Rectal smooth muscle tissue (tissue), 1 donor: ENCODE data around the gene ULBP3.
"Not testable (repeated sequence)": the region's sequence is repeated elsewhere in the genome, so short reads cannot be mapped to it uniquely, and the experiment has no call there.

Experiments used
- H3K27ac ChIP-seq: one replicate; pipeline ENCODE4 v1.7.0; 2013; ENCODE audit warnings: low read depth, low read length, inconsistent platforms
- H3K27me3 ChIP-seq: one replicate; pipeline ENCODE4 v1.7.0; 2013; ENCODE audit warnings: low read length; ENCODE audit not compliant: control insufficient read depth, insufficient read depth
- H3K36me3 ChIP-seq: one replicate; pipeline ENCODE4 v1.7.0; 2013; ENCODE audit warnings: low read length; ENCODE audit not compliant: control insufficient read depth, insufficient read depth
- H3K4me1 ChIP-seq: one replicate; pipeline ENCODE4 v1.7.0; 2013; ENCODE audit warnings: low read length; ENCODE audit not compliant: control insufficient read depth, insufficient read depth
- H3K4me3 ChIP-seq: one replicate; pipeline ENCODE4 v1.7.0; 2013; ENCODE audit warnings: low read length
- H3K9ac ChIP-seq: one replicate; pipeline ENCODE4 v1.7.0; 2013; ENCODE audit warnings: low read length

Gene ULBP3

DNA sequence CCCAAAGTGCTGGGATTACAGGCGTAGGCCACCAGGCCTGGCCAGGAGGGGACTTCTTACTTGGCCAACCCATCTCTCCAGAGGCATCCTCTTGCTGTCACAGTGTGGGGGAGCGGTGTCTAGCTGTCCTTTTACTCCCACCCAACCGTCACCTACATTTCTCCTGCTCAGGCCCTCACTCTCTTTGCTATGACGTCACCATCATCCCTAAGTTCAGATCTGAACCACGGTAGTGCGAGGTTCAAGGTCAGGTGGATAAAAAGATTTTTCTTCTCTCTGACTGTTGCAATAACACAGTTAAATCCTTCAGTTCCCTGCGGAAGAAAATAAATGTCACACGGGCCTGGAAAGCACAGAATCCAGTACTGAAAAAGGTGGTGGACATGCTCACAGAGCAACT, 36.3 kb downstream of the ULBP3 start:
- no peak overlapping the region for H3K4me3 ChIP-seq
- H3K4me1 ChIP-seq, result no peaks in the 10 kb centered on the region
- peaks cover 8% of the 10 kb centered on the region for H3K27me3 ChIP-seq
- H3K27ac ChIP-seq, result no peak overlapping the region
- no peaks in the 10 kb centered on the region for H3K36me3 ChIP-seq
- H3K9ac ChIP-seq, result no peak overlapping the region

DNA sequence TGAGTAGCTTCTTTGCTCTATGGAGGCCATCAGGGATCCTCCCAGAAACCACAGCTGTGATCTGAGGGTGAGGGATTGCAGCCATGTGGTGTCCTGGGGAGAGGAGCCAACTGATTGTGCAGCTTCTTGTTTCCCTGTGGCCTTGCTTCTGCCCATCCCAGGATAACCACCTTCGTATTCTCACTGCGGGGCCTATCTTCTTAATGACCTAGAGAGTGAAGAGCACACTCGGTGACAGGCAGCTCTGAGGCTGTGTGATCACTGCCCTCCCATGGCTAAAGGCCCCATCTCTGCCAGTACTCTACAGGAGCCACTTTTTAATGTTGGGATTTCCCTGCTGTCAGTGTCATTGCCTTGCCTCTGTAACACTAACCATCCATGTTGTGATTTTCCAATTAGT, 38.3 kb downstream of the ULBP3 start:
- no peak overlapping the region for H3K9ac ChIP-seq
- H3K27me3 ChIP-seq, result peaks cover 5% of the 10 kb centered on the region
- no peak overlapping the region for H3K27ac ChIP-seq
- no peak overlapping the region for H3K4me3 ChIP-seq
- H3K36me3 ChIP-seq, result no peaks in the 10 kb centered on the region
- no peaks in the 10 kb centered on the region for H3K4me1 ChIP-seq

DNA sequence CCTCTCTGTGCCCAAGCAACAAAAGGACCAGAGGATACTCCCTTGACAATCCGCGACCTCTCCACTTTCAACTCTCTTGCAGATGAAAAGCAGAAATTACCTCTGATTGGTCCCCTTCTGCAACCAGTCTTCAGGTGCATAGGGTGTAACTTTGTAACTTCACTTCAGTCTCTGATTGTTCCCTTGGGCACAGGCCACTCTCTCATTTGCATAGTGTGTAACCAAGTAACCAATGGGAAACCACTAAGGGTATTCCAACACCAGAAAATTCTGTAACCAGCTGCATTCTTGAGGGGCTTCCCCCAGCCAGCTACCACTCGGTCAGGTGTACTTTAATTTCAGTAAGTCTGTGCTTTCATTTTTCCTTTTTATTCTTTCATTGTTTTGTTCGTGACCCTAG, 39.2 kb downstream of the ULBP3 start:
- Histone ChIP-seq H3K4me1 (peaks cover 2% of the 10 kb centered on the region), H3K27me3 (peaks cover 8% of the 10 kb centered on the region), H3K9ac (no peak overlapping the region), H3K36me3 (no peaks in the 10 kb centered on the region), H3K4me3 (no peak overlapping the region), H3K27ac (no peak overlapping the region)

DNA sequence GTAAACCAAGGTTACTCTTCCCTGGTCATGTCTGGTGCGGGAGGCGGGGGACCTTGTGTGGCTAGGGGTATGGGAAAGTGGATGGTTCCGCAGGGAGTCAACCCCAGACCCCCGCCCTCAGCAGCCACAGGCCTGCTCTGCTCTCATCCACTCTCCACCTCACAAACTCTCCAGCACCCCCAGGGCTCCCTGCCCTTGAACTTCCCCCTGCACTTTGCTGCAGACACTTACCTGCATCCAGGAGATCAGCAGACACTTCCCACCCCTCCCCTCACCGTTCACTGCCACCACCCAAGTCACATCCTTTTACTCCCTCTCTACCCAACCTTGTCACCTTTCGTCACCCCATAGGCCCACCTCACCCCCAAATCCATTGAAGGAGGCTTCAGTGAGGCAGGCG, 39.6 kb downstream of the ULBP3 start:
- H3K4me3 ChIP-seq, result no peak overlapping the region
- no peak overlapping the region for H3K27ac ChIP-seq
- H3K4me1 ChIP-seq, result peaks cover 2% of the 10 kb centered on the region
- no peaks in the 10 kb centered on the region for H3K36me3 ChIP-seq
- no peak overlapping the region for H3K9ac ChIP-seq
- peaks cover 11% of the 10 kb centered on the region for H3K27me3 ChIP-seq

DNA sequence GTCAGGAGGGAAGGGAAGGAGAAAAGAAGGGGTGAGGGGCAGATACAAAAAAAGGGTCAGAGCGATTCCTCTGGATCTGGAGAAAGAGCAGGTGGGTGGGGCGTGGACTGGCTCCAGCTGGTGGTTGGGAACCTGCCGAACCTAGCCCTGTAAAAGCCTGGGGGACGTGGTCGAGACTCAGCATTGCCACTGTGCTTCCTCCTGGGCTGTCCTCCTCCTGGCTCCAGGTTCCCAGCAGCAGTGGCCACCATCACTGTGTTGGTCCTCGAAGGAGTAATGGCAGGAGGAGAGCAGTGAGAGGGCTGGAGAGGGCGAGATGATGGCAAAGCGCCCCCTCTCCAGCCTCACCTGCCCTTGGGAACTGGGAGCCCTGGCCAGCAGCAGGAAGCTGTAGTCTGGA, 40.1 kb downstream of the ULBP3 start:
- Histone ChIP-seq H3K4me3 (no peak overlapping the region), H3K9ac (no peak overlapping the region), H3K4me1 (peaks cover 2% of the 10 kb centered on the region), H3K27me3 (peaks cover 15% of the 10 kb centered on the region), H3K36me3 (no peaks in the 10 kb centered on the region), H3K27ac (no peak overlapping the region)

DNA sequence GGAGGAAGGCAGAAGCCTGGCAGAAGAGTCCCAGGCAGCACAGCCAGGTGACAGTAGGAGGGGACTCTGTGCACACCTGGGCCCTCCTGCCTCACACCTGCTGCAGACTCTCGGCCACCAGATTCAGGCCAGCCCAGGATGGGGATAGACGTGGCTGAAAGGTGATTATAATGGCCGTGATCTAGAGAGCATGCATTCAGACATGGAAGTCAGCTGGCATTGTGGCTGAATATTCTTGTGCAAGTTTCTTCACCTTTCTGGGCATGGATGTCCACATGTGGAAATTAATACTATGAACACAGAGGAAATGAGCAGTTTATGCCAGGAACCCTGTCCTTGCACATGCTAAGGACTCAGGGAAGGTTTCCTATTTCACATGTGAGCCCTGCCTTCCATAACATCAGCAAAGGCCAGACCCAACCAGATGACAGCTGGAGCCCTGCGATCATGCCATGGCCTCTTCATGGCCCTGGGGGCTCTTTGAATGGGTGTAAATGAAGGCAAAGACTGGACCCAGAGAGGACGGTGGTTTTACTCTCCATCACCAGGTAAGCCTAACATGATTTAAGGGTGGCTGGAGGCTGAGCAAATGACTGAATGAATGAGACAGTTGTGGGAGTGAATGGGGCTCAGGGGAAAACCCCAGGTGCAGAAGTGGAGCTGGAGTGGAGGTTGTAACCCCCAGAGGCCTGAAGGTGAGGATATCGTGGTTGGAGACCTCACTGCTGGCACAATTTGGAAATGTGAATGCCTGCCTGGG, 40.9 kb downstream of the ULBP3 start:
- no peak overlapping the region for H3K9ac ChIP-seq
- peaks cover 15% of the 10 kb centered on the region for H3K27me3 ChIP-seq
- H3K27ac ChIP-seq, result no peak overlapping the region
- H3K36me3 ChIP-seq, result no peaks in the 10 kb centered on the region
- H3K4me3 ChIP-seq, result no peak overlapping the region
- peaks cover 2% of the 10 kb centered on the region for H3K4me1 ChIP-seq

DNA sequence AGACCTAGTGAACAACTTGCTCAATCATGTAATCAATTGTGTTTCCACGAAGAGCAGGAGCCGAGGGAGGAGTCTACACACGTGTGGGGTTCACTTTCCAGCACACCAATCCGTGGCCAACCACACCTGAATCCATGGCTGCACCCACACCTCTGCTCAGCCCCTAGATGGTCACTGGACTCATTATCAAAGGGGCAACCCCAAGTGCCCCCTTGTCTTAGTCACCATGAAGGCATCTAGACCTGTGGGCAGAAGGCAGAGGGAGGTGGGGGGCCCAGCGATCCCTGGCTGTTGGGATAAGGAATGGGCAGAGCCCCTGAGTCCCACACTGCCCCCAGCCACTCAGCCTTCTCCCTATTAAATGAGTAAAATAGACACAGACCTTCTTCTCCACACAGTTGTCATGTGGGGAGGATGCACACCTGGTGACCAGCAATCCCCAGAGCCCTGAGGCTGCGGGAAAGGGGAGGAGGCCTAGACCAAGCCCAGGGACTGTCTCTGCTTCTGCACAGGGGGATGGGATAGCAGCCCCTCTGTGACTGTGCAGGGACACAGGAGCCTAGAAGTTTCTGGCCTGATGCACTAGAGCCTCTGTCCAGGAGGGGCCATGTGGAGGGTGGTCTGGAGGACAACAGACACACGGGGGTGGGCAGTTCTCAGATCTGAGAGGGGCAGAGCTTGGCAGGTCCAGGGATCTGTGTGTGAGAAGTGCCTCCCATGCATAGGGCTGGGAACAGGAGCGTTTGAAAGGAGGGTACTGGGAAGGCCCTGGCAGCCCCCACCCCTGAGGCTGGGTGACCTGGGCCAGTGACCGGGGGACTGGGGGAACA, 41.7 kb downstream of the ULBP3 start:
- Histone ChIP-seq H3K36me3 (no peaks in the 10 kb centered on the region), H3K4me1 (peaks cover 2% of the 10 kb centered on the region), H3K9ac (no peak overlapping the region), H3K27me3 (peaks cover 15% of the 10 kb centered on the region), H3K27ac (no peak overlapping the region), H3K4me3 (no peak overlapping the region)

DNA sequence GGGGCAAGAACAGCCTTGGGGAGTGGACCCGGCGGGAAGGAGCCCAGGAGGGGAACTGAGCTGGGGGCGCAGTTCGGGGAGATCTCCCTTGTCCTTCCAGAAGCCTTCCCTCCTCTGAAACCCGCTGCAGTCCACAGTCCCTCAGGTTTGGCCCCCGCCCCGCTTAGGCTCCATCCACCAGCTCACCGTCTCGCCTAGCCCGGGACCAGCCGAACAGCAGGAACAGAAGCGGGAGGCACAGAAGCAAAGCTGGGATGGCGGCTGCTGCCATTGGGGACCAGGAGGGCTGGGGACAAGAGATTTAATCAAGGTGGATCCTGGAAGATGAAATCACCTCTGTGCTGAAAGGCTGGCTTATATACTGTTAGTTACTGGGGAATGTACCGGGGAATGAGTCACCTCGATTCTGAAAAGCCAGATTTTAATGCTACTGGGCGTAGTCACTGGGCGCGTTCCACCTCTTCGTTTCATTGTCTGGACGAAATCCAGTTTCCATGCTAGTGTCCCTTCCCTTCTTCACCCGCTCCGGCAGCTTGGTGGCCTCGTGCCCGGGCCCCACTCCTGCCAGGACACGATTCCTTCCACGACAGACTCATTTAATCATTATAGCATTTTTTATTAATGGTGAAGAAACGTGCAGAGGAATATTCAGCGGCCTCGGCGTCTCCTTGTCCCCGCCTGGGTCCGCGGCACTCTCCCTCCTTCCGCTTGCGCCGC, 43.6 kb downstream of the ULBP3 start, which contains the start of gene RAET1L:
Gene RAET1L (minus strand): TSS at position 332 of the 717 bp plus-strand sequence. CDS start 61 bp downstream, at position 271.
- H3K27me3 ChIP-seq, result peaks cover 15% of the 10 kb centered on the region
- H3K9ac ChIP-seq, result no peak within 1 kb of the TSS
- no peaks in the 10 kb centered on the region for H3K36me3 ChIP-seq
- H3K4me3 ChIP-seq, result peak within 1 kb of the TSS; percentile 3
- H3K27ac ChIP-seq, result no peak within 1 kb of the TSS
- peaks cover 2% of the 10 kb centered on the region for H3K4me1 ChIP-seq

DNA sequence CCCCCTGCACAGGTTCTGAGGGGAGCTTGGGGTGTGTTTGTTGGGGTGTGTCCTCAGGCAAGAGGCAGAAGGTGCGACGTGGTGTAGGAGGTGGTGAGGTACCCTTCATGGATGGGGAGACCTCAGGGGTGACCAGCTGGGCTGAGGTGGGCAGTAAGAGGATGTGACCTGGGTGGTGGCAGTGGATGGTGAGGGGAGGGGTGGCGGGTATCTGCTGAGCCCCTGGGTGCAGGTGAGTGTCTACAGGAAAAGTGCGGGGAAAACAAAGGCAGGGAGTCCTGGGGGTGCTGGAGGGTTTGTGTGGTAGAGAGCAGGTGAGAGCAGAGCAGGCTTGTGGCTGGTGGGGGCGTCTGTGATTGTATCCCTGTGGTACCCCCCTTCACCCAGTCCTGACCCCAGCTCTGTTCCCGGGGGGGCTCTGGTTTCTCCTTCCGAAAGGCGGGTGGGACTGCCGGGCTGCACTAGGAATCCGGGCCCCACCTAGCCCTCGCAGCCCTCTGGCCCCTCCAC, 44.2 kb downstream of the ULBP3 start:
- no peak overlapping the region for H3K27ac ChIP-seq
- H3K36me3 ChIP-seq, result no peaks in the 10 kb centered on the region
- H3K27me3 ChIP-seq, result peaks cover 15% of the 10 kb centered on the region
- H3K9ac ChIP-seq, result no peak overlapping the region
- no peak overlapping the region for H3K4me3 ChIP-seq
- peaks cover 2% of the 10 kb centered on the region for H3K4me1 ChIP-seq

DNA sequence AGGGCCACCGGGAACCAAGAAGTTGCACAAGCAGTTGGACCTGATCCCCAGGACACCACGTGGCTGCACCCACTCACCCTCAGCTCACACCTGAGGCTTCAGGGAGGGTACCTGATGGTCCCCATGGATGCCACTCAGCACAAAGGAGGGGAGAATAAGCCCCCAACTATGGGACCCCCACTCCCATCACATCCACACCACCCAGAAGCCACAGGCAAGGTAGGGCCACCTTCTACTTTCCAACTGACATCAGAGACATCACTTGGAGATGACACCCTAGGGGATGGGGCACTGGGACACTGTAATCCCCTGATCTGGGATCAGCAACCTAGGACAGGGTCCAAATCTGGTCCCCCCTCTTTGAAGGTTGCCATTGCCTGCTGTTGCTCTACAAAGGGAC, 44.9 kb downstream of the ULBP3 start:
- H3K9ac ChIP-seq, H3K4me3 ChIP-seq, H3K4me1 ChIP-seq, H3K36me3 ChIP-seq, H3K27ac ChIP-seq: not testable (repeated sequence)
- peaks cover 16% of the 10 kb centered on the region for H3K27me3 ChIP-seq

DNA sequence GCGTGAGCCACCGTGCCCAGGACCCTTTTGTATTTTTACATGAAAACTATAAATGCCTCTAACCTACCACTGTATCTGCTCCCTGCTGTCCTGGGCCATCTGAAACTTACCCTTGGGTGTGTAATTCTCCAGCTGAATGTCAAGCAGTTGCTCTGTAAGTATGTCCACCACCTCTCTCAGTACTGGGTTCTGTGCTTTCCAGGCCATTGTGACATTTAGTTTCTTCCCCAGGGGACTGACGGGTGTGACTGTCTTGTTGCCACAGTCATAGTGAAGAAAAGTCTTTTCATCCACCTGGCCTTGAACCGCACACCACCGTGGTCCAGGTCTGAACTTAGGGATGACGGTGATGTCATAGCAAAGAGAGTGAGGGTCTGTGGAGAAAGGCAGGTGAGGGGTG, 47.1 kb downstream of the ULBP3 start:
- H3K4me1 ChIP-seq, H3K27ac ChIP-seq, H3K4me3 ChIP-seq, H3K36me3 ChIP-seq, H3K9ac ChIP-seq: not testable (repeated sequence)
- H3K27me3 ChIP-seq, result peaks cover 21% of the 10 kb centered on the region

DNA sequence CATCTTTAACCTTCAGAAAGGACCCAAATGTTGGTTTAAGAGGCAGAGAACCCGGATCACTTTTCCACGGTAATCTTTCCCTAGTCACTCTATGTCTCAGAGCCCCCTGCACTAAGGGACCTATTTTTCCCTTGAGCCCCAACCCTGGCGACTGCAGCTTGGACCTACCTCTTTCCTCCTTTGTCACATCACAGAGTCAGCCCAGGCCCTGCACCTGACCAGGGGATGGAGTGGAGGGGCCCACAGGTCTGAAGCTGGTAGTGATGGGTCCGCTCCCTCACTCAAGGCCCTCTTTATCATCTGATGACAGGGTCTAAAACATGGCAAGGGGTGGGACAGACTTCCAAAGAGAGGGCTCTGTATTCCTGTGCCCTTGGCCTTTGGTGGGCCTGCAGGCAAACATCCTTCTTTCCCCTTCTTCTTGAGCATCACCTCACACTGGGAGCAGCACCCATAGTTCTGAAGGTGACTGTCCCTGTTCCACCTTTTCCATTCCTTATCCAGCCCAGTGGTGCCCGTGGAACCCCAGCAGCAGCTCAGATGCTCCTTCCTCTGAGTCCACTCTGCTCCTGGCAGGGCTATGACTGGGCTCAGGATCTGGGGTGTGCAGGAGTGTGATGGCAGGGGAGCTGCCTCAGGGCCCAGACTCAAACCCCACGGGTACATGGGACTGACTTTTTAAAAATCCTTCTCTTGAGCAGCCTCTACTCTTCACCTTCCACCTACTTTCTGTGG, 49.9 kb downstream of the ULBP3 start:
- H3K4me1 ChIP-seq, result no peaks in the 10 kb centered on the region
- H3K27me3 ChIP-seq, result peaks cover 23% of the 10 kb centered on the region
- no peak overlapping the region for H3K4me3 ChIP-seq
- no peak overlapping the region for H3K9ac ChIP-seq
- H3K36me3 ChIP-seq, result no peaks in the 10 kb centered on the region
- H3K27ac ChIP-seq, result no peak overlapping the region
